NCI-H1092 treated with DMSO at 0.1 percent for 48 hours (cell line): Measurements from ENCODE around the gene PPEF2.
"Not testable (repeated sequence)": the region's sequence is repeated elsewhere in the genome, so short reads cannot be mapped to it uniquely, and the experiment has no call there.

ENCODE experiments used
- DNase-seq: peaks from one replicate; lab custom pipeline; 2025; lab: John Stamatoyannopoulos, UW

Gene PPEF2, protein sequence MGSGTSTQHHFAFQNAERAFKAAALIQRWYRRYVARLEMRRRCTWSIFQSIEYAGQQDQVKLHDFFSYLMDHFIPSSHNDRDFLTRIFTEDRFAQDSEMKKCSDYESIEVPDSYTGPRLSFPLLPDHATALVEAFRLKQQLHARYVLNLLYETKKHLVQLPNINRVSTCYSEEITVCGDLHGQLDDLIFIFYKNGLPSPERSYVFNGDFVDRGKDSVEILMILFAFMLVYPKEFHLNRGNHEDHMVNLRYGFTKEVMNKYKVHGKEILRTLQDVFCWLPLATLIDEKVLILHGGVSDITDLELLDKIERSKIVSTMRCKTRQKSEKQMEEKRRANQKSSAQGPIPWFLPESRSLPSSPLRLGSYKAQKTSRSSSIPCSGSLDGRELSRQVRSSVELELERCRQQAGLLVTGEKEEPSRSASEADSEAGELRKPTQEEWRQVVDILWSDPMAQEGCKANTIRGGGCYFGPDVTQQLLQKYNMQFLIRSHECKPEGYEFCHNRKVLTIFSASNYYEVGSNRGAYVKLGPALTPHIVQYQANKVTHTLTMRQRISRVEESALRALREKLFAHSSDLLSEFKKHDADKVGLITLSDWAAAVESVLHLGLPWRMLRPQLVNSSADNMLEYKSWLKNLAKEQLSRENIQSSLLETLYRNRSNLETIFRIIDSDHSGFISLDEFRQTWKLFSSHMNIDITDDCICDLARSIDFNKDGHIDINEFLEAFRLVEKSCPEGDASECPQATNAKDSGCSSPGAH

DNA sequence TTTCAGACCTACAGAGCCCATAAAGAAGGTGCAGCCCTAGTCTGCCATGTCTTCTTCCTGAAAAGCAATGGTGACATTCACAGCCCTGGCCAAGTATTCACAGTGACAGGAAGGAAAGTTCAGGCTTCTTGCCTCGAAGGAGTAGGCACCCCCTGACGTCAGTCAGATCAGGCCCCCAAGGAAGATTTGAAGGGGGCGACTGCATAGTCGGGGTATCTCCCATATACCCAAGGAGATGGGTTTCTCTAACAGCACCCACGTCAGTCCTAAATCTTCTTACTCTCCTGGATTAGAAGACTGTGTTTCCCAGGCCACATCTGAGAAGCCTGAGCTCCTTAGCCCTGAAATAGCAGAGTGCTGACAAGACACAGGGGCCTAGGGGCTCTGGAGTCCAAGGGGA lies at the start of gene PPEF2:
PPEF2 (minus strand) TSS at position 101 of the 400 bp plus-strand sequence. CDS start 6,127 bp downstream, outside the sequence.
- DNase-seq = no peak

- DNase-seq = no peak
These were observed 48.1 kb upstream of the PPEF2 start for GRCh38 chr4:75950213-75950815.

DNA sequence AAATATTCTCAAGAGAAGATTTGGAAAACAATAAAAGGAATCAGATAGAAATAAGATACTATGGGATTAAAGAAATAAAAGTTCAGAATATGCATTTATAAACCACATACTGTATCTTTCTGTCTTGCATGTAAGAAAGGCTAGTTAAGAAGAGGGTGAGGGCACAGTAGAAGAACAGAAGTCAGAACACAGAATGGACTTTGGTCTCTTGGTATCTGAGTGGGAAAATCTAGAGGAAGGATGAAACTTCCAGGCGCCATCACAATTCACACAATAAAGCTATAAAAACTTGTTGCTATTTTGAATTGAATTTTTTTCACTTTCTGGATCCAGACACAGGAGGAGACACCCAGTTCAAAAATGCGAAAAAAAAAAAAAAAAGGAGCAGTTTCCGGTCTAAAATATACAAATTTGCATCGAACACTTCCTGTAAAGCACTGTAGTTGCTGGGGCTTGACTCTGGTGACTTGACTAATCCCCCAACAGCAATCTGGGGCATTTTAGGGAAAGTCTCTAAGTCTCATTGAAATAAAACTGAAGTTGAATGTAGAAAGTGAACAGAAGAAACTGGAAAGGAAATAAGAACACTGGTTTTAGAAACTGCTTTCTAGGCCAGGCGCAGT lies 46.7 kb upstream of the PPEF2 start:
- no peak for DNase-seq

DNA sequence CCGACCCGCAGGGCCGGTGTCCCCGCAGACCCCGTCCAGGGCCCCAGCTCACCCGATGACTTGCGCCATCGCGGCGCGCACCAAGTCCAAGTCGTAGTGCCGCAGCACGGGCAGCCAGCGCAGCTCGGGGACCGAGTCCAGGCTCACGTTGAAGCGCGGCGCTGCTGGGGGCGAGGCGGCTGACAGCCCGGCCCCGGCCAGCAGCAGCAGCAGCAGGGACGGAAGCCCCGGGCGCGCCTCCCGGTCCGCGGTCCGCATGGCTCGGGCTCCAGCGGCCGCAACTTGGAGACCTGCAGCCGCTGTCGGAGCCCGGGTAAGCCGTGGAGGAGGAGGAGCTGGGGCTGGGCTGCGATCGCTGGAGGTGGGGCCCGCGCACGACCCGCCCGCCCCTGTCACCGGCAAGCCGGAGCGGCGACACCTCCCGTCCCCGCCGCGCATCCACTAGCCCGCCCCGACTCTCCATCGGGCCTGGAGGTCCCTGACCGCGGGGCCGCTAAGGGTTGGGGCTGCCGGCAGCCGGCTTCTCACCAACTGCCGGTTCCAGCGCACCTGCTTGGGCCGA lies 38.5 kb upstream of the PPEF2 start, which contains the start of gene NAAA:
NAAA (minus strand) TSS at position 322 of the 562 bp plus-strand sequence; CDS start at position 258, 64 bp downstream.
- DNase-seq = peak; percentile 64

DNA sequence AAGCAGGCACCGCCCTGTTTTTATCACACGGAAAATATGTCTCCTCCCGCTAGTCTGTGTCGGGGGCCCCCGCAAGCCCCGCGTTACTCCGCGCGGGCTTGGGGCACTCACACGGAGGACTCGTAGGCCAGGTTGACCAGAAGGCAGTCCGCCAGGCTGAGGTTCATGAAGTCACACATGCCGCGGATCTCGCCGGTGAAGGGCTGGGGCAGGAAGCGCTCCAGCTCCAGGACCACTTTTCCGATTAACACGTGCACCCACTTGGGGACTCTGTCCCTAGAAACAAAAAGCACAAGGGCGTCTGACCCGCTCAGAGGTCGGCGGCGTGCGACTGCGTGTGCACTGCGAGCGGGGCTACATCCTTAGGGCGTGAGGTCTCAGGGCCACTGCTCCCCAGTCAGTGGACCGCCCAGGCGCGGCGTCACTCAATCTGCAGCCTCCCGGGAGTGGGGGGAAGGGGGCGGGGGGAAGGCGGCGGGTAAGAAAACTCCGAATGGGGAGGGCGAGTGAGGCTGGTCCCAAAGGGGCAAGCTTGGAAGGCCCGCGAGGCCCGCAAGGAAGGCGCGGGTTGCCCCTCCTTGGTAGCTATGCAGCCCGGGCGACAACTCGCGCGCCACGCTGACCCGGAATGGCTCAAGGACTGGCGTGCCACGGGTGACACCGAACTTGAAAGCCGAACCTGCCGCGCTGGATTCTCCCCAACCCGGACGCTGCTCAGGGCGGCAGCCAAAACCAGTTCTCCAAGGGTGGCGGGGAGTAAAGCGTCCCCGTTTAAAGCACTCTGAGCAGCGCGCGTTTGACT lies 37.8 kb upstream of the PPEF2 start:
- peak; percentile 26 for DNase-seq

GRCh38 chr4:75935628-75936027 lies 33.4 kb upstream of the PPEF2 start:
- no peak for DNase-seq

GRCh38 chr4:75930152-75930551 lies 27.9 kb upstream of the PPEF2 start:
- DNase-seq = no peak

DNA sequence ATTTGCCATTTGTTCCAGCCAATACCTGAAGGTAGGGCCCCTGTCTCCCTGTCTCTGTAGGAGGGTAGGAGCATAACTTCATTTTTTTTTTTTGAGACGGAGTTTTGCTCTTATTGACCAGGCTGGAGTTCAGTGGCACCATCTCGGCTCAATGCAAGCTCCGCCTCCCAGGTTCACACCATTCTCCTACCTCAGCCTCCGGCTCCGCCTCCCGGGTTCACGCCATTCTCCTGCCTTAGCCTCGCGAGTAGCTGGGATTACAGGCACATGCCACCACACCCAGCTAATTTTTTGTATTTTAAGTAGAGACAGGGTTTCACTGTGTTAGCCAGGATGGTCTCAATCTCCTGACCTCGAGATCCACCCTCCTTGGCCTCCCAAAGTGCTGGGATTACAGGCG lies 22.7 kb upstream of the PPEF2 start:
- not testable (repeated sequence) for DNase-seq

- DNase-seq = peak; percentile 63
These were observed 22.1 kb upstream of the PPEF2 start for GRCh38 chr4:75924309-75924827.

- DNase-seq = no peak
These were observed 20.3 kb upstream of the PPEF2 start for GRCh38 chr4:75922588-75922987.

DNA sequence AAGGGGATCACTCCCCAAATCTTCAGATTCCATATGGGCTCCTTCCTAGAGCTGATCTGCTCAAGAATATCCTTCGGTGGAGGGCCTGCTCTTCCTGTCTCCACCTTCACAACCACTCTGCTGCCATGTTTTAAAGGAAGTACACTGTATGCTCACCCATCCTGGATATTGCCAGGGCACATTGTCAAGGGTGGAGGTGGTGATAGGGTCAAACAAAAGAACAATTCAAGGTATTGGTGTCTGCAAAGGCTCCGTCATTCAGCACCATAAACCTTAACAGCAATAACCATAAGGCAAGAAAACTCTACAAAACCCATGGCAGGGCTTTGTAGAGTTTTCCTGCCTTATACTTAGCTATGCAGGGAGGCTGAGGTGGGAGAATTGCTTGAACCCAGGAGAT lies 19.7 kb upstream of the PPEF2 start:
- DNase-seq = no peak

GRCh38 chr4:75920327-75920726 lies 18.1 kb upstream of the PPEF2 start:
- DNase-seq = no peak

DNA sequence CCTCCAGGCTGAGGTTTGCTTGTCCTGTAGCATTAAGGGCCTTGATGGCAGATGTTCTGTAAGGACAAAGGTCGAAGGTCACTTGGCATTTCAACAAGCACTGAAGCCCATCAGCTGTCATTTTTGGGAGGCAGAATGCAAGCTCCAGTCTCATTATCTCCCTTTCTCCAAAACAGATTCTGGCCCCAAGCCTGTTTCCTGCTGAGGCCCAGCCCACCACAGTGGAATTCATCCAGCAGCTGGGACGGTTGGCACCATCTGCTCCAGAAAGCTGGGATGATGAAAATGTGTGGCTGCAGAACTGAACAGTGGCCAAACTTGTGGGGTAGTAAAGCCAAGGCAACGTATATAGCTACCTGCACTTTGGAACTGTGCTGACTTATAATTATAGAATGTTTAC lies 17.7 kb upstream of the PPEF2 start:
- no peak for DNase-seq

GRCh38 chr4:75916091-75916661 lies 13.9 kb upstream of the PPEF2 start:
- peak; percentile 55 for DNase-seq

DNA sequence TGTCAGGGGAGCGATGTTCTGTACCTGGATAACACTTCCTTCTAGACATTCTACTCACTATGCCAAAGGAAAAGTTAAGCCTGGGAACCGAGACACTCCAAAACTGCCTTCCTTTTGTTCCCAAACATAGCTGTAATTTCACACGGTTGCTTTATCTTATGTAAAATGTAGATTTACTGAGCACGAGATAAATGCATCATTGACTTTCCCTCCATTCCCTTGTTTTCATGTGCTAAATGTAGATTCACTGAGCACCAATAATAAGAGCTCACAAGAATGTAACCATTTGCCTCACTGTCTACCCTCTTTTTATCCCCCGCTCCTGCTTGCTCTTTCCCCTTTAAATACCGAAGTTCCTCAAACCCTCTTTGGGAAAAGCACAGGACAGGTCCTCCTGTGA lies 10.7 kb upstream of the PPEF2 start:
- DNase-seq = no peak

- DNase-seq = not testable (repeated sequence)
These were observed 8.6 kb upstream of the PPEF2 start for GRCh38 chr4:75910831-75911230.

GRCh38 chr4:75909405-75909804 lies 7.2 kb upstream of the PPEF2 start:
- no peak for DNase-seq

- DNase-seq = no peak
These were observed 6.3 kb upstream of the PPEF2 start for GRCh38 chr4:75908555-75908954.

GRCh38 chr4:75907966-75908365 lies 5.7 kb upstream of the PPEF2 start:
- no peak for DNase-seq

GRCh38 chr4:75904076-75904475 lies 1.8 kb upstream of the PPEF2 start:
- DNase-seq = no peak
